BJ (cell line): Measurements from ENCODE around the gene KRTAP5-2. TPM values are rescaled to one million over a fixed set of nuclear protein-coding genes. Genes with fewer than 3 reads are reported as not detected.
"Not testable (repeated sequence)": the region's sequence is repeated elsewhere in the genome, so short reads cannot be mapped to it uniquely, and the experiment has no call there.

Source experiments
- CTCF ChIA-PET: fragments of 350-600 bp; formaldehyde crosslinking; extraction: SDS; loops from one replicate; lab custom pipeline; 2021; ENCODE audit warnings: antibody characterized with exemption, inconsistent platforms; lab: Yijun Ruan, JAX
- POLR2A ChIA-PET: fragments of 300-600 bp; sonication (Branson Sonifier 250); formaldehyde crosslinking; extraction: SDS; loops from one replicate; lab custom pipeline; 2021; ENCODE audit warnings: antibody characterized with exemption; lab: Charles Lee
- DNase-seq: peaks from one replicate; pipeline ENCODE4 v3.0.0-alpha.2; 2011; ENCODE audit warnings: low read depth
- H3K27me3 ChIP-seq: 2 replicates; pipeline ENCODE4 v1.6.0; 2011; ENCODE audit warnings: low read length; ENCODE audit not compliant: control insufficient read depth, insufficient read depth
- H3K36me3 ChIP-seq: 2 replicates; pipeline ENCODE4 v1.5.1; 2011; ENCODE audit warnings: low read length; ENCODE audit not compliant: control insufficient read depth, insufficient read depth
- H3K4me3 ChIP-seq: 2 replicates; pipeline ENCODE4 v1.5.1; 2011; ENCODE audit warnings: low read depth, mild to moderate bottlenecking, control low read depth, low read length
- CTCF ChIP-seq: IDR thresholded peaks from 2 replicates; pipeline ENCODE4 v1.5.1; 2011; ENCODE audit warnings: low read depth, mild to moderate bottlenecking, control low read depth, inconsistent platforms, low read length, moderate library complexity; ENCODE audit not compliant: insufficient read depth
- polyA minus RNA-seq: library from RNA; depleted of rRNA, polyadenylated mRNA; stranded (reverse); fragments of >200 nt; gene quantifications from 2 replicates; pipeline ENCODE4 v1.2.3, GENCODE V29; 2011; rRNA and poly(A)+ RNA removed
- polyA plus RNA-seq: library from polyadenylated mRNA; depleted of rRNA; stranded (reverse); fragments of >200 nt; gene quantifications from 2 replicates; pipeline ENCODE4 v1.2.3, GENCODE V29; 2011; rRNA removed

Gene KRTAP5-2
- not detected in 2 replicates for polyA plus RNA-seq
- polyA minus RNA-seq = not detected in 2 replicates

GRCh38 chr11:1597994-1598380 is at the start of gene KRTAP5-2:
Gene KRTAP5-2, minus strand, starts transcription at chr11:1598294. Its CDS starts 44 bp downstream, at chr11:1598250.
- Histone ChIP-seq H3K36me3 (no peaks in the 10 kb centered on the region), H3K4me3 (no peak within 1 kb of the TSS), H3K27me3 (peaks cover 14% of the 10 kb centered on the region)
- ChIA-PET POLR2A (no interaction called here), CTCF (interaction anchor here (0.6 to 5.4 kb wide), 5 partner anchors 11 to 317 kb away, joined by 3 to 31 read pairs (median 3); no protein-coding TSS in a partner anchor)
- no peak for DNase-seq
- no peak for TF ChIP-seq CTCF

- H3K27me3 ChIP-seq, H3K36me3 ChIP-seq, H3K4me3 ChIP-seq, POLR2A ChIA-PET, DNase-seq: not testable (repeated sequence)
- CTCF ChIA-PET = interaction anchor here (1.2 to 10.4 kb wide), 3 partner anchors 10 to 48 kb away, joined by 3 to 65 read pairs (median 3); partner anchors contain the start of gene KRTAP5-5
These were observed 48.4 kb upstream of the KRTAP5-2 start for GRCh38 chr11:1646540-1646939.

GRCh38 chr11:1645357-1645821 is 47.3 kb upstream of the KRTAP5-2 start:
- Histone ChIP-seq H3K27me3 (no peaks in the 10 kb centered on the region; the same call in 1 of the 2 replicates), H3K36me3 (no peaks in the 10 kb centered on the region), H3K4me3 (no peak overlapping the region)
- ChIA-PET CTCF (interaction anchor here (1.3 to 10.4 kb wide), 2 partner anchors 16 to 49 kb away, joined by 3 to 65 read pairs; partner anchors contain the start of gene KRTAP5-5), POLR2A (no interaction called here)
- no peak for TF ChIP-seq CTCF
- DNase-seq = no peak

GRCh38 chr11:1644601-1645356 is 46.7 kb upstream of the KRTAP5-2 start:
- ChIA-PET CTCF (interaction anchor here (0.8 to 10.4 kb wide), 3 partner anchors 8 to 188 kb away, joined by 3 to 65 read pairs (median 7); partner anchors contain the start of gene KRTAP5-5), POLR2A (no interaction called here)
- no peak for DNase-seq
- no peaks in the 10 kb centered on the region; the same call in 1 of the 2 replicates for H3K27me3 ChIP-seq
- H3K4me3 ChIP-seq = no peak overlapping the region
- TF ChIP-seq CTCF = no peak
- no peaks in the 10 kb centered on the region for H3K36me3 ChIP-seq

- Histone ChIP-seq H3K27me3 (no peaks in the 10 kb centered on the region; the same call in none of the 2 replicates), H3K36me3 (no peaks in the 10 kb centered on the region), H3K4me3 (no peak overlapping the region)
- POLR2A ChIA-PET = no interaction called here
- no peak for TF ChIP-seq CTCF
- no peak for DNase-seq
- CTCF ChIA-PET = interaction anchor here (0.6 to 10.4 kb wide), 4 partner anchors 9 to 449 kb away, joined by 3 to 65 read pairs (median 5); partner anchors contain the start of gene KRTAP5-5
These were observed 45.1 kb upstream of the KRTAP5-2 start for GRCh38 chr11:1643146-1643690.
